Measurements from ENCODE around the gene KLF15. TPM values are rescaled to one million over a fixed set of nuclear protein-coding genes. Genes with fewer than 3 reads are reported as not detected.

The KLF15 gene
- total and polyA plus RNA-seq, 9 of the 15 experiments (the other 6 are each of a cell fraction or from before 2014, with no cell fraction given), result 0.08 to 4.8 (median 1.2) TPM

DNA sequence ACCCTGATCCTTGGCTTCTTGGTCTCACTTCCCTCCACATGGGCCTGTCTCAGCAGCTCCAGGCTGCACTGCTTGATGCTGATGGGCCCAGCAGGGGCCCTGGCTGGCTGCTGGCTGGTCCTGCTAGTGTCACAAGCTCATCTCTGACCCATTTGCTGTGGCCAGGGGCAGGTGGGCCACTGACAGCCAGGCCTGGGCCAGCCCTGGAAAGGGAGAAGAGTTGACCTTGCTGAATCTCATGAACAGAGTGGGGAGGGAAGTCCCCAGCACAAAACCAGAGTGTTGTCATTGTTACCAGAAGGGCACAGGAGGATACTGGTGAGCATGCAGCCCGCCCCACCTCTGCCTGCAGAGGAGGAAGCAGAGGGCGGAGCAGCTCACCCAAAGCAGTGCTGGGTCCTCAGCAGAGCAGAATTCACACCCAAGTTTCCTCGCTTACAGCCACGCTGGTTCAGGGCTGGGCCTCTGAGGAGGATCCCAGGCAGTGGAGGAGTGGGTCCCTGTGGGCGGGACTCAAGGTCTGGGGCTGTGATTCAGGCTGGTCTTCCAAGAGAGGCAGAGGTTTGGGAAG lies 7.6 kb upstream of the KLF15 start (continued):
- TF ChIP-seq ZBTB2 (IDR thresholded peaks at IDR 0.05) (no peak), ZNF609 (CRISPR knock-in tag; IDR thresholded peaks at IDR 0.05; ENCODE audit: borderline replicate concordance) (no peak), KLF6 (CRISPR knock-in tag; IDR thresholded peaks at IDR 0.05; ENCODE audit: borderline replicate concordance) (no peak)
